Measurements from ENCODE around the gene COPE.

COPE gene

DNA sequence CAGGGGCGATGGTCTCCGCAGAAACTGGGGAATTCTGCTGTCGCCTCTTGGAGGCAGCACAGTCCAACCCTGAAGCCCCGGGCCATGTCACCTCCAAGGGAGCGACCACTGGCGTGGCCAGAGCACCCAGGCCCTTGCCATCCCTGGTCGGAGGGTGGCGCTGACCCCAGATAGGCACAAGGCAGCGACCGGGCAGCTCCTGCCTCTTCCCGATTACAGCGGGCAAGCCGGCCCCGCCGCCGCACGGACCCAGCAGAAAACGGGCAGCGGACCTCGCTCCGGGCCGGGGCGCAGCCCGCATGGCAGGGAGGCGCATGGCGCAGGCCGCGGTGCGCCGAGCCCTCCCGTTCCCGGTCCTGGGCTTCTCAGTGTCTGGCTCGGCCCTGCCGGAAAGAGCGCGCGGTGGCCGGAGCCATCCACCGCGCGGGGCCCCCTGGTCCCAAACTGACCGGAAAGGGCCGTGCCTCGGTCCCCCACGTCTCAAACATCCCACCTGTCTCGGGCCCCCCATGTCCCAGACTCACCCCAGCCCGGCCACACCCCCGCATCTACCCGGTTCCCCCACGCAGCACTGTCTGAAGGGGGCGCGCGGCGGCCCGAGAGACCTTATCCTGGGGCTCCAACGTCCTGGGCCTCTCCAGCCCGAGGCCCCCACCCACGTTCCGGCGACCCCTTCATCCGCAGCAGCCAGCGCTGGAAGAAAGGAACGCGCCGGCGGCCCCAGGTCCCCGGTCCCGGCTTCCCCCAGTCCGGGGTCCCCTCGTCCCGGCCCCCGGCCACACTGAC, 24.0 kb downstream of the COPE start:
- DNase-seq (ENCODE audit: low read depth in 2 of 2): no peak

DNA sequence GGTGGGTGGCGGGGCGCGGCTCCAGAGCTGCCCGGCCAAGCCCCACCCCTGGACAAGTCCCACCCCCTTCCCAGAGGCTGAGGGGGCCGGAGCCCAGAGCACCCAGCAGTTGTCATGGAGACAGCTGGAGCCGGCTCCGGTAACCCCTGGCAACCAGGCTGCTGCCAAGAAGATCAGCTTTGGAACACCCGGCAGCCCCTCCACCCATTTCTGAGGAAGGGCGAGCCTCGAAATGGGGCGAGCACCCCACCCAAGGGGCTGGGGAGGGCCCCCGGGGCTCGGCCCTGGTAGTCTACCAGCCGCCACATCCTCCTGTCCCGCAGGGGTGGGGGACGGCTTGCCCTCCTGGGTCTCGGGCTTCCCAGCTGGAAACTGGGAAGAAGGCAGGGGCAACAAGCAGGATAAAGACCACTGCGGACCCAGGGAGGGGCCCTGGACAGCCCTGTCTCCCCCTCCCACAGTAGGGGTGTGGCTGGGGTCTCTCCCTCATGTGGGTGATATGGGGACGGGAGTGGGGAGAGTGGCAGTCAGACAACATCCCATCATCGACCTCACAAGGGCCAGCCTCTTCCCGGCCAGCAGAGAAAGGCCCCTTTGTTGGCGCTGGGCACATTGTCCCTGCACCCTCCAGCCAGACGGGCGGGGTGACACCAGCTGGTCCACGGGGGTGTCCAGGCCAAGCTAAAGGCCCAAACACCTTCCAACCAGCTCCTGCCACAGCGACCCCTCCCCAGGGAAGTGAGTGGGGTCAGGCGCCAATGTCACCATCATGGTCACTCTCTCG, 24.7 kb downstream of the COPE start:
- no peak for DNase-seq (ENCODE audit: low read depth in 2 of 2)

- DNase-seq (ENCODE audit: low read depth in 2 of 2): no peak
Measured at GRCh38 chr19:18893587-18894253, 25.5 kb downstream of the COPE start.

DNA sequence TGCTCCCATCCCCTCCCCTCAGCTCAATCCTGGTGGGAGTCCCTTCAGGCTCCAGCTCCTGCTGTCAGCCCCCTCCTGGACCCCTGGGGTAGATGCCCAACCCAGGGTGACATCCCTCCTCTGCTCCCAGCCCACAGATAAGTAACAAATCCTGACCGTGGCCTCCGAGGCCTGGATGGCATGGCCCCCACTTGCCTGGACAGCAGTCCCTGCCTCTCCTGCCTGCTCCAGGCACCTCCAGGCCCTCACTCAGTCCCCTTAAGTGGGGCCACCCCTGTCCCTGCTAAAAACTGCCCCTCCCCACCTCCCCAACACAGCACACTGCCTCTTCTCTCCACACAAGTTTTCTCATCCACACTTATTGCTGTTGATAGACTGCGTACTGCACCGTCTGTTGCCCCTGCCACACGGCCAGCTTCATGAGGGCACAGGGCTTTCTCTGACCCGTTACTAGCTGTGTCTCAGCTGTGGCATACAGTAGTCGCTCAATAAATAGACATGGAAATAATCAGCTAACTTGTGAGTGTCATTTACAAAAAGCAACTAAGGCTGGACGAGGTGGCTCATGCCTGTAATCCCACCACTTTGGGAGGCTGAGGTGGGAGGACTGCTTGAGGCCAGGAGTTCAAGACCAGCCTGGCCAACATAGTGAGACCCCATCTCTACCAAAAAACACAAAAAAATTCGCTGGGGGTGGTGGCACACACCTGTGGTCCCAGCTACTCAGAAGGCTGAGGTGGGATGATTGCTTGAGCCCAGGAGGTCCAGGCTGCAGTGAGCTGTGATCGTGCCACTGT, 29.0 kb downstream of the COPE start:
- no peak for DNase-seq (ENCODE audit: low read depth in 2 of 2)

DNA sequence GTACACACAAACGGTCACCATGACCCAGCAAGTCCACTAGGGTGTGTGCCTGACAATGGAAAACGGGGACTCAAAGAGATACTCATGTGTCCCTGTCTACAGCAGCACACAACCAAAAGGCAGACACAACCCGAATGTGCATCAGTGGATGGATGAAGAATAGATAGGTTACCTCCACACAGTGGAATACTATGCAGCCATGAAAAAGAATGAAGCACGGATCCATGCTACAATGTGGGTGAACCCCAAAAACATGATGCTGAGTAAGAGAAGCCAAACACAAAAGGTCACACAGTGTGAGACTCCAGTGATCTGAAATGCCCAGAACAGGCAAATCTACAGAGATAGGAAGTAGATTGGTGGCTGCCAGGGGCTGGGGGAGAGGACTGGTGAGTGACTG, 32.2 kb downstream of the COPE start:
- no peak for DNase-seq (ENCODE audit: low read depth in 2 of 2)

GRCh38 chr19:18883526-18884304, 35.5 kb downstream of the COPE start:
- no peak for DNase-seq (ENCODE audit: low read depth in 2 of 2)

DNA sequence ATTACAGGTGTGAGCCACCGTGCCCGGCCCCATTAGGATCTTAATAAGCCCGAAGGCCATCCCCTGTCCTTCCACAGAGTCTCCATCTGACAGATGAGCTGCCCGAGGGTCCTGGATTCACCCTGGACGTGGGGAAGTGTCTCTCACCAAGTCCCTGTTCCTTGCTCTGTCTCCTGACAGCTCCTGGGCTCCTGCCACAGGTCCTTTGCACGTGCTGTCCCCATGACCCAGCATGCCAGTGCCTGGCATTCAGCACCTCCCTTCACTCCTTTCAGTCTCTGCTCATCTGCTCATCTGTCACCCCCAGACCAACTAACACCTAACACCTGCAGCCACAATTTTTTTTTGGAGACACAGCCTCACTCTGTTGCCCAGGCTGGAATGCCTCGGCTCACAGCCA, 37.7 kb downstream of the COPE start:
- no peak for DNase-seq (ENCODE audit: low read depth in 2 of 2)

DNA sequence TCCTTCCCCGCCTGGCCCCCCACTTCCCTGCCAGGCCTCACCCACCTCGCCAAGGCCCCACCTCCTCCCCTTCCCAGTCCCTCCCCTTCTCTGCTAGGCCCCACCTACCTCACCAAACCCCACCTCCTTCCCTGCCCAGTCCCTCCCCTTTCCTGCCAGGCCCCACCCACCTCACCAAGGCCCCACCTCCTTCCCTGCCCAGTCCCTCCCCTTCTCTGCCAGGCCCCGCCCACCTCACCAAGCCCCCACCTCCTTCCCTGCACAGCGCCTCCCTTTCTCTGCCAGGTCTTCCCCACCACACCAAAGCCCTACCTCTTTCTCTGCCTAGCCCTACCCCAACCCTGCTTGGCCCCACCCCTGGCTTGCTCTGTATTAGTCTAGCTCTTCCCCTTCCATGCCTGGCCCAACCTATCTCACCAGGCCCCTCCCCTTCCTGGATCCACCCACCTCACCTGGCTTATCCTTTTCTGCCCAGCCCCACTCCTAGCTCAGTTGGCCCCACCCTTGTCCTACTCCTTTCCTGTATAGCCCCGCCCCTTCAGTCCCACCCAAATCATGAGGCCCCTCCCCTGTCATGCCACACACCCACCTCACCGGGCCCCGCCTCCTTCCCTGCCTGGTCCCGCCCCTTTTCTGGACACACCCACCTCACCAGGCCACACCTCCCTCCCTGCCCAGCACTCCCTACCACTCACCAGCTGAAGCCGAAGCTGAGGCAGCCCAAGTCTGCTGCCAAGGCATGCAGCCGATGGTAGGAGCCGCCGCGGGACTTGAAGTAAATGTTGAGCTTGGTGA, 39.4 kb downstream of the COPE start:
- no peak for DNase-seq (ENCODE audit: low read depth in 2 of 2)

DNA sequence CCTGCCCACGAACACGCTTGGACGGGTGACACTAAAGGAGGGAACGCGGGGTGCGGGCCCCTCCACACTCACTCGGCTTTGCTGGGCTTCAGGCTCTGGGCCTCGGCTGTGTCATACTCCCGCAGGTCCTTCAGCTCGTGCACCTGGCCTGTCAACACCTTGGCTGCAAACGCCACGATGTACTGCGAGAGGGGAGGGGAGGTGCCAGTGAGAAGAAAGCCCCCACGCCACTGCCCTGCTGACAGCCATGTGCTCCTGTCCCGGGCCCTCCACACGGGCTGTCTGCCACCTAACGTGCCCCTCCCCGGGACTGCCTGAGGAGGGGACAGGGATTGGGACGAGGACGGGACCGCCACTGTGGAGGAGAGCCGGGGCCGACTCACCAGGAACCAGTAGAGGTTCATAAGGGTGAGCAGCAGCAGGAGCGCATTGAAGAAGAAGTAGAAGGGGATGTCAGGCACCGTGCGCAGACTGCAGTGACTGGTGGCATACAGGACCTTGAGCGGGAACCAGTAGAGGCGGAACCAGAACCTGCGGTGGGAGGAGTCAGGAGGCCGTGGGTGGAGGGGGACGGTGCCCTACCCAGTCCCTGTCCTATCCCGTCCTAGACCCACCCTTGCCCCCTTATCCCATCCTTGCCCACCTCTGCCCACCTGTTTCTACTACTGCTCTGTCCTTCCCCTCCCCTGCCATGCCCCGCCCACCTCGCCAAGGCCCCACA, 40.2 kb downstream of the COPE start:
- no peak for DNase-seq (ENCODE audit: low read depth in 2 of 2)

- no peak for DNase-seq (ENCODE audit: low read depth in 2 of 2)
Measured at GRCh38 chr19:18878058-18878797, 41.0 kb downstream of the COPE start.

DNA sequence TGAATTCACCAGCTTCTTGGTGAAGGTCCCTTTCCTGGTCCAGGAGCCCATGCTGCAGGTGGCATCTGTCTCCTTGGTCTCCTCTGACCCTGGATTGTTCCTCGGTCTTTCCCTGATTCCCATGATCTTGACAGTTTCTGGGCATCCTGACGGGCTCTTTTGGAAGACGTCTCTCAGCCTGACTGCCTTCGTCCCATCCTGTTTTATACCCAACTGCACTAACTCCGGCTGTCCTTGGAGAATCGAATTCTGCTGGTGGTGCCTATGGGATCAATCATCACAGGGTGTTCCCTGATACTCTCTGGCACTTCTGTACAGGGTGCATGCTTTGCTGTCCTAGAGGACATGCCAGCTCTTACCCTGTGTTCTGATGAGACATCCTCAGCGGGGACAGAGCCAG, 42.3 kb downstream of the COPE start:
- no peak for DNase-seq (ENCODE audit: low read depth in 2 of 2)

- no peak for DNase-seq (ENCODE audit: low read depth in 2 of 2)
Measured at GRCh38 chr19:18875726-18876125, 43.5 kb downstream of the COPE start.

GRCh38 chr19:18871543-18871942, 47.6 kb downstream of the COPE start:
- DNase-seq (ENCODE audit: low read depth in 2 of 2): no peak

DNA sequence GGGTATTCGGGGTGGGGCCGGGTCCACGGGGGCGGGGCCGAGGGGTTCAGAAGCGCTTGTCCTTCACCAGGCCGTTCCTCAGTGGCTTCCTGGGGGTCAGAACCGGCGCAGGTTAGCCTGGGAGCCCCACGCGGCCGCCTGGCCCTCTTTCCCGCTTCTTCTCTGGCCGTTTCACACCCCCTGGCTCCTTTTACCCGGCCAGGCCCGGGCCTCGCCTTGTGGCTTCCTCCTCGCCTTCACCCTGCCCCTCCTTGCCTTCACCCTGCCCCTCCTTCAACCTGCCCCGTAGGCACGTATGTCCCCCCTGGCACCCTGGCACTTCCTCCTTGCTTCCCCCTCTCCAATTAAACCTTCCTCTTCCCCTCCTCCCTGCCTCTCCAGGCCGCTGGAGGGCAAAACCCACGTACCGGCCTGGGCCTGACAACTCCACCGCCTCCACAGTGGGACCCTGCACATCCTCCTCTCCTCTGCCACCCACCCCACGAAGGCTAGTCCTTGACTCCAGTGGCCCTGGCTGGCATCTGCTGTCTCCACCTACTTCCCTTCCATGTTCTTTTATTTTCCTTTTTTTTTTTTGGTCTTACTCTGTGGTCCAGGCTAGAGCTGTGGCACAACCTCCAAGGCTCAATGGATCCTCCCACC, 48.5 kb downstream of the COPE start:
- no peak for DNase-seq (ENCODE audit: low read depth in 2 of 2)

DNA sequence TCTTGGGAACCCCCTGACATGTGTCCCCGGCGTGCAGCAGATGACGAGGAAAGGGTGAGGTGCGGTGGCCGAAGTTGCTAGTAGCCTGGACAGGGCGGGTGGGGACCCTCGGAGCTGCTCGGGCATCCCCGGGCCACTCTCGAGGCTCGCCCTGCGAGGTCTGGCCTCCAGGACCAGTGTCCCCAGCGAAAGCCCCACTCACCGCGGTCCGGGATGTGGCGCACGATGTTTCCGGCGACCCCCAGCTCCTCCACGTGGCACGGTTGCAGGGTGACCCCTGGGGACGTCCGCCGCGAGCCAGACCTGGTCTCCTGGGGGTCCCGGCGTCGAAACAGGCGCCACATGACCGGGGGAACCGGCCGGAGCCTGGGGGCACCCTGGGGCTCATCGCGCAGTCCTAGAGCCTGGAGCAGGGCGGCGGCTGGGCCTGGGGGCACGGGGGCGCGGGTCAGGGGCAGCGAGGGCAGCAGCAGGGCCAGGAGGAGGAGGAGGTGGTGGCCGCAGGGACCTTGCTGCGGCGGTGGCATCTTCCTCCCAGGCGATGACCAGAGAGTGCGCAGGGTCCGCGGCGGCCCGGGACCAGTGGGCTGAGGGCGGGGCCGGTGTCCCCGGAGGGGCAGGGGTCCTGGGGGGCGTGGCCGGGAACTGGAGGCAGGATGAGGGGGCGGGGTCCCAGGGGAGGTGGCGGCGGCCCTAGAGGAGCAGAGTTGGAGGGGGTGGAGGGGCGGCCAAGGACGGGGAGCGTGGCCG, 49.2 kb downstream of the COPE start:
- DNase-seq (ENCODE audit: low read depth in 2 of 2): no peak

- no peak for DNase-seq (ENCODE audit: low read depth in 2 of 2)
Measured at GRCh38 chr19:18869023-18869618, 50.1 kb downstream of the COPE start.

GRCh38 chr19:18868380-18869022, 50.7 kb downstream of the COPE start:
- no peak for DNase-seq (ENCODE audit: low read depth in 2 of 2)
